Mammary epithelial cell (primary cell): Measurements from ENCODE around the gene TERB1.

ENCODE experiments used
- CTCF ChIP-seq, 2 donors: IDR thresholded peaks in 1 of 2; conservative IDR thresholded peaks in 1 of 2; 2 replicates each; pipeline ENCODE4 v1.5.1; 2011 to 2012; ENCODE audit warnings: inconsistent platforms in 2 of 2, low read length in 2 of 2, mild to moderate bottlenecking in 2 of 2, control low read depth in 1 of 2, low read depth in 1 of 2; ENCODE audit not compliant: insufficient read depth in 1 of 2; ENCODE audit errors: extremely low read depth in 1 of 2
- EZH2 ChIP-seq: IDR thresholded peaks from 2 replicates; pipeline ENCODE4 v1.6.1; 2012; ENCODE audit warnings: low read length, inconsistent platforms, borderline replicate concordance

GRCh38 chr16:66728804-66729203 lies 72.6 kb downstream of the TERB1 start:
- TF ChIP-seq CTCF (conservative IDR thresholded peaks at IDR 0.05 in 1 of 2, IDR thresholded peaks at IDR 0.05 in 1 of 2; ENCODE audit: extremely low read depth in 1 of 2, insufficient read depth in 1 of 2, low read depth in 1 of 2, low read length in 2 of 2) = no peak
- TF ChIP-seq EZH2 = no peak
